Measurements from ENCODE around the gene PLCD1.
A peak's percentile ranks its signal among the peaks of the same experiment; 100 is the strongest.

PLCD1 gene

DNA sequence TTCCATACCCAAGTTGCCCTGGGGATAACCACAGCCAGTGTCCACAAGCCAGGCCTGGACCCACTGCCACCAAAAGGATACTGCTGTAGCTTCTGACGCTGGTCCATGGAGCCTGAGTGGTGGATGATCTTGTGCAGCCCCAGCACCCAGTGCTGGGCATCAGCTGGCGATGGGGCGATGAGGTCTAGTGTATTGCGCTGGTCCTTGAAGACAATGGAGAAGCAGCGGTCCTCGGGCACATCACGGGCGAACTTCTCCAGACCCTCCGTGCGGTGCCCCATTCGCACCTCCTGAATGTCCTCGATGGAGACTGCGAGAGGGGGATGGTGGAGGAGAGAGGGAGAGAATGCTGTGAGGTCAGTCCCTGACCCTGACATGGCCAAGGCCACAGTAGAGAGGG is 13.0 kb downstream of the PLCD1 start:
- DNase-seq = no peak

DNA sequence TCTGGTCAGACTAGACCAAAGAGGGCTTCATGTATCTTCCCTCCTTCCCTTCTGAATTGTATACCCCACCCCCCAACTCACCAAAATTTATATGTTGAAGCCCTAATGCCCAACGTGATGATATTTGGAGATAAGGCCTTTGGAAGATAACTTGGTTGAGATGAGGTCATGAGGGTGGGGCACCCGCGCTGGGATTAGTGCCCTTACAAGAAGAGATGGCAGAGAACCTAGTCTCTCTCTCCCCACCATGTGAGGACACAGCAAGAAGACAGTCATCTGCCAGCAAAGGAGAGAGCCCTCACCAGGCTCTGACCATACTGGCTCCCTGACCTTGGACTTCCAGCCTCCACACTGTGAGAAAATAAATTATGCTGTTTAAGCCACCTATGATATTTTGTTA is 13.5 kb downstream of the PLCD1 start:
- DNase-seq = no peak

DNA sequence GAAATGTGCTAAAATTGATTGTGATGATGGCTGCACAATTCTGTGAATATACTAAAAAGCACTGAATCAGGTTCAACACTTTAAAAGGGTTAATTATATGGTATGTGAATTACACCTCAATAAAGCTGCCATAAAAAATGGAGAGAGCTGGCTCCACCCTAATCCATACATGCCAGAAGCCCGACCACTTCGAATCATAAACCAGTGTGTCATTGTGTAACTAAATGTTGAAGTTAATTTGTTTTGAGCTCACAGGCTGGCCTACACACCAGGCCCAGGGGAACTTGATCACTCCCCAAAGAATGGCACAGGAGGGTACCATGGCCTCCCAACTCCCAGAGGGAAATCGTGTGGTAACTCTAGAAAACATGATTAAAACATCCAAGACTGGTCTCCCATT is 14.0 kb downstream of the PLCD1 start:
- no peak for DNase-seq

DNA sequence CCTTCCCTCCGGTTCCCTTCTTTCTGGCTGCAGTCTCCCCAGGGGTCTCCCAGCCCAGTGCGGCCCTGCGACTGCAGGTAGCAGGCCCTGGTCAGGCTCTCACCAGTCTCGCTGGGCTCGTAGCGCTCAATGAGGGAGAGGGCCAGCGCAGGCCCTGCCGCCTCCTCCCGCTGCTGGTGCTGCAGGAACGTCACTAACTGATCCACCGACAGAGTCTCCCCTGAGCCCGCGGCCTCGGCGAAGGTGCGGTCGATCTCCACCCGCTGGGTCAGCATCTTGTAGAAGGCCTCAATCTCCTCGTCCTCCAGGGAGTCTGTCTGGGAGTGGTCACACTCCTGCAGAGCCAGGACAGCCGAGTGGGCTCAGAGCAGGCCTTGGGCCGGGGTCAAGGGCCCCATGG is 18.3 kb downstream of the PLCD1 start:
- no peak for DNase-seq

DNA sequence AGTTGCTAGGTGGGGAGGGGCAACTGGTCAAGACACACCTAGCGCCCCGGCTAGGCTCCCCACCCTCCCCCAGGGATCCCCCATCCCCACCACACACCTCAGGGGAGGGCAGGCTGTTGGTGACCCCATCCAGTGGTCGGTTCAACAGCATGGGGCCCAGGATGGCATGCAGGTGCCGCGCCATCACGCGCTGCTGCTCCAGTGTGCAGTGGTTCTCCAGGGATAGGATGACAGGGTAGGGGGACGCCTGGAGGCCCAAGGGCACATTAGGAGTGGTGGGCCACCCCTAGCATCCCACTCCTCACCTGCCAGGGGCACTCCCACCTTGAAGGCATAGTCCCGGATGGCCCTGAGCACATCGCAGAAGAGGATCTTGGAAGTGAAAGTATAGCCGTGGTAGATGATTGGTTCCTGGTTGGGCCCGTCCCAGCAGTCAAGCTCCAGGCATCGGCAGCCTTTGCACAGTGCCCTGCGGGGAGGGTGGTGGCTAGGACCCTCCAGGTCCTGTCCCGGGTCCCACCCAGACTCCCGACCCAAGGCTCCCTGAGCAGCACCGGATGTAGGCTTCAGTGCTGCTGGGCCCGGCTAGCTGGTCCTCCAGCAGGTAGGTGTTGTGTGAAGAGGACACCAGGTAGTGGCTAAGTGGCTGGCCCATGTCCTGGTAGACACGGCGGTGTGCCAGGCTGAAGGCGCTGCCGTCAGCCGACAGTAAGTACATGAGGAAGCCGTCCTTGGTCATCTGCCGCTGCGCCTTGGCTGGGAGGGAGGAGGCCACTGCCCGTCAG is 19.4 kb downstream of the PLCD1 start:
- no peak for DNase-seq

DNA sequence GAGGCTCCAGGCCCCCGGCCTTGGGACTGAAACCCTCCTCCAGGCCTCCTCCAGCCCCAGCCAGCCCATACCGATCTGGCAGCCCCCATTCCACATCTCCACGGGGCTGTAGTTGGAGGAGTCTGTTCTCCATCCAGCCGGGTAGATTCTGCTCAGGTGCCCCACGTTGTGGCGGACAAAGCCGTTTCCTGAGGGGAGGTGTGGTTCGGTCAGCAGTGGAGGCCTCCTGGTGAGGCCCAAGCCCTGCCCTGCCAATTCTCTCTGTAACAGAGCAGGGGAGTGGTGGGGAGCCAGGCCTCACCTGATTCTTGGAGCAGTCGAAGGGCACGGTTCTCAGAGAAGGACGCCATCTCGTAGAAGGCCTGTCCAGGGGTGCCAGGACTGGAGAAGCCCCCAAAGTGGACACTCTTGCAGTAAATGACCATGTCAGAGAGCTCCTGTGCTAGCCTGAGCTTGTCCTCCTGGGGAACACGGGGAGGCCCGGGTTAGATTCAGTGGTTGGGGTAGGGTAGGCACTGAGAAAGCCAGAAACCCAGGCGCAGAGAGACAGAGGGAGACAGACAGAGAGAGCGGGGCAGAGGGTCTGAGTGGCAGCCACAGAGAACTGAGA is 20.4 kb downstream of the PLCD1 start:
- no peak for DNase-seq

DNA sequence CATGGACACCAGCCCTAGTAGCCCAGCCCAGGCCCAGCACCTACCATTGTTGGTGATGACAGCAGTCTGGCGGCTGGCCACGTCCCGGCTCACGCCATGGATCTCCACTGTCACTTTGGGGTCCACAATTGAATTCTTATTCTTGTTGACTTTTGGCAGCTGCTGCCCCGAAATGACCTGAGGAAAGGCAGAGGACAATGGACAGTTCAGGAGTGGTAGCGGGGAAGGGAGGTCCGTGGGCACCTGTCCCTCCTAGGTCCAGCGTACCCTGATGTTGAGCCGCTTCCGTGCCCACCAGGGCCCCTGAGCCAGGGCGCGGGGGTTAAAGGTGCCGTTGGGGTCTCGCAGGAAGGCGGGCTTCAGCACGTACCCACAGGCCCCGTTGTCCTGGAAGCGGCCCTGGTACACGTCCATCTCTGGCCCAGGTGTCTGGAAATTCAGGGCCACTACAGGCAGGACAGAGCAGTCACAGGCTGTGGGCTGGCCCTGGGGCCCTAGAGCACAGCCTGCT is 21.2 kb downstream of the PLCD1 start:
- DNase-seq = no peak

DNA sequence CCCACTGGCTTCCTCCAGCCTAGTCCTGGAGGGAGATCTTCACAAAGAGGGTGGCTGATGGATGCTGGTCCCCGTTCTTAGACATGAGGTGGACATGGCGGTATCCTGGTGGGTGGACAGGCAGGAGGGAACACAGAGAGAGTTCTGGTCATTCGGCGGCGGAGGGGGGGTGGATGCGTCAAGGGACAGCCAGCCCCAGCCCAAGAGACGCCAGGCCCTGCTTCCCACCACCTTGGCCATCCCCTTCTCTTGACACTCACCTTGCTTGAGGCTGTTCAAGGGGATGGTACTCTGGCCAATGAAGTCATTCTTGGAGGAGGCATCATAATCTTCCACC is 21.7 kb downstream of the PLCD1 start:
- no peak for DNase-seq

DNA sequence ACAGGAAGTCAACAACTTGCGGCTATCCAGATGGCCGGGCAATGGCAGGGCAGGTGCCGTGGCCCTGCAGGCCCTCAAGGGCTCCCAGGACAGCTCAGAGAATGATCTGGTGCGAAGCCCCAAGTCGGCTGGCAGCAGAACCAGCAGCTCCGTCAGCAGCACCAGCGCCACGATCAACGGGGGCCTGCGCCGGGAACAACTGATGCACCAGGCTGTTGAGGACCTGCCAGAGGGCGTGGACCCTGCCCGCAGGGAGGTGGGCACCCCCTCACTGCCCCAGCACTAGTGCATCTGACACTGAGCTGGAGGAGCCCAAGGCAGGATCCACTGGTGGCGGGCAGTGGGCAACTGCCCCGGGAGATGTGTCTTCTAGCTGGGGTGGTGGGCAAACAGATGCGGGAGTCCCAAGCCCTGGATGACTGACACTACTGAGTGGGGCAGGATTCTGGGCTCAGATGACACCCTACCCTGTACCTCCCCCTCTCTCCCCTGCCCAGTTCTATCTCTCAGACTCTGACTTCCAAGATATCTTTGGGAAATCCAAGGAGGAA is 22.9 kb downstream of the PLCD1 start:
- DNase-seq = no peak

DNA sequence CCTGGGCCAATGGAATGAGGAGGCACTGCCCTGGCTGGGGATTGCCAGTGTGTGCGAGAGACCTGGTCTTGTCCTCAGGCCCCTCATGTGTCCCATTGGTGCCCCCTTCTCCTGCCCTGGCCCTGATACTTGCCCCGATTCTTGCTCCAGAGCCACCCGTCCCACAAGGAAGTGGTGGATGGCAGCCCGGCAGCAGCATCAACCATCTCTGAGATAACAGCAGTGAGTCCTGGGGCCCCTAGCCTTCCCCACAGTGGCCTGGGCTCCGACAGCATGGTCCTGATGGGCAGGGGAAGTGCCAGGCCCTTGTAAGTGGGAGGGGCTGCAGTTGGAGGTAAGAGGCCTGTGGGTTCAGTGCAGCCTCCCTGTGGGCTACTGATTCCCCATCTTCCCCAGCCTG is 23.4 kb downstream of the PLCD1 start:
- no peak for DNase-seq

DNA sequence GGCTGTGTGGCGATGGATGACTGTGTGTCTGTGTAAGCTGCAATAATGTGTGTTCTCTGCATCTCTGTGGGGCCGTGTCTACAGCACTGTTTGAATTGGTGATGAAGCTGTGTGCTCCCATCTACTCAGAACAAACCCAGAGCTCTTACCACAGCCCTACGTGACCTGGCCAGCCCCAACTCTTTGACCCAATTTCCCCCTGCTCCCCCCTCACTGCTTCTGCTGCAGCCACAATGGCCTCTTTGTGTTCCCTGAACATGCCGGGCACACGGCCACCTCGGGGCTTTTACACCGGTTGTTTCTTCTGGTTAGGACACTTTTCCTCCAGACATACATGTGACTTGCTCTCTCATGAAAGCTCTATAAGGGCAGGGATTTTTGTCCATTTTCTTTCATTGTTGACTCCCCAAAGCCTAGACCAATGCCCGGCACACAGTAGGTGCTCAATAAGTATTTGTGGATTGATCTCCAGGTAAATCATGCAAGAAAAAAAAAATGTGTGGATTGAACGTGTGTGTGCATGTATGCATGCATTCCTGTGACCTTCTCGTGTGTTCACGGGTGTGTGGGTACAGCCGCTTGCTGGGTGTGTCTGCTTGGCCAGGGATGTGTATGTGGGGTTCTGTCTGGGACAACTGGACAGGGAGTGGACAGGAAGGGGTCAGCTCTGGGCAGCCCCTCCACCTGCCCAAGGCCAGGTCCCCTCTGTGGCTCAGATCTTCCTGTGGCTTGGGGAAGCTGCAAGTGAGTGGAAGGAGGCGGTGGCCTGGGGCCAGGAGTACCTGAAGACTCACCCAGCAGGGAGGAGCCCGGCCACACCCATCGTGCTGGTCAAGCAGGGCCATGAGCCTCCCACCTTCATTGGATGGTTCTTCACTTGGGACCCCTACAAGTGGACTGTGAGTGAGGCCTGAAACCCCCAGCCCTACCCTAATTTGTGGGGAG is 24.1 kb downstream of the PLCD1 start:
- DNase-seq = no peak

DNA sequence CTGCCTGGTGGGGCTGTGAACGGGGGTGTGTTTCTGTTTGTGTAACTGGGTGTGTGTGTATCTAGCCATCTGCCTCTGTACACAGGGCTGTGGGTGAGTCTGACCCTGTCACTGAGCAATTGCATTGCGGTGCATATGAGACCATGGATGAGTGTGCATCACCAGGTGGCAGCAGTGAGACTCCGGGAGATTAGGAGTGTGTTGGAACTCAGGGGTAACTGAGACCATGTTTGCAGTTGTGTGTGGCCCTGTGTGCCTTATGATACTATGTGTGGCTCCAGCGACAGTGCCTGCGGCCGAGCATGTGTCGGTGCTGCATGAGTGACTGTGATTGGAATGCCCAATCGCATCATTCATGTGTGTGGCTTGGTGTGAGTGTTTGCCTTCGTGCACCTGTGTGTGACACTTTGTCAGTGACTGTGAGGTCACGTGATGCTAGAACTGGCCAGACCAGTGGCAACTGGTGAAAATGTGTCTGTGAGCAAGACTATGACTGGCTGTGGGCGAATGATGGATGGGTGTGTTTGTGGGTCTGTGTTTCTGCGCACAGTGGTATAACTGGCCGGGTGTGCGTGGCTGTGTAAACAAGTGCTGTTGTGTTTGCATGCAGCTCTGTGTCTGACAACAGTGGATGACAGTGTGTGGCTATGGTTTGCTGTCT is 24.9 kb downstream of the PLCD1 start:
- DNase-seq = peak; percentile 47

DNA sequence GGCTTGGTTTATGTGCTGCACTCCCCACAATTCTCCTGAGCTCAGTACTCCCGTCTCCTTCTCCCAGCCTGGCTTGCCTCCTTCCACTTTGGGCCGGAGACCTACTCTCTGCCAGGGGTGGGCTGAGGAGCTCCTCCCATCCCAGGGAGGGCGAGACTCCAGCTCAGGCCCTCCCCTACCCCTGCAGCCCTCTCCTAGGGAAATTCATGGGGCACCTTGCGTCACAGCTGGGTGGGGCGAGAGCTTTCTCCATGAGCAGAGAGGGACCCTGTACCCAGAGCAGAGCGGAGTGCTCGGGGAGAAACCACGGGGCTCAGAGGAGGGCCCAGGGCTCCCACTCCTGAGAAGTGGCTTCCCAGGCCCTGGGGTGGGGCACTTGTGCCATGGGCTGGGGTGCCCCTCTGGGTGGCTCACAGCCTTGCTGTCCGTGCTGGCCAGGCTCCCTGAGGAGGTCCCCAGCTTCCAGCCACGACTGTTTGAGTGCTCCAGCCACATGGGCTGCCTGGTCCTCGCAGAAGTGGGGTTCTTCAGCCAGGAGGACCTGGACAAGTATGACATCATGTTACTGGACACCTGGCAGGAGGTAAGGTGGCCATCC is 25.5 kb downstream of the PLCD1 start:
- DNase-seq = no peak

DNA sequence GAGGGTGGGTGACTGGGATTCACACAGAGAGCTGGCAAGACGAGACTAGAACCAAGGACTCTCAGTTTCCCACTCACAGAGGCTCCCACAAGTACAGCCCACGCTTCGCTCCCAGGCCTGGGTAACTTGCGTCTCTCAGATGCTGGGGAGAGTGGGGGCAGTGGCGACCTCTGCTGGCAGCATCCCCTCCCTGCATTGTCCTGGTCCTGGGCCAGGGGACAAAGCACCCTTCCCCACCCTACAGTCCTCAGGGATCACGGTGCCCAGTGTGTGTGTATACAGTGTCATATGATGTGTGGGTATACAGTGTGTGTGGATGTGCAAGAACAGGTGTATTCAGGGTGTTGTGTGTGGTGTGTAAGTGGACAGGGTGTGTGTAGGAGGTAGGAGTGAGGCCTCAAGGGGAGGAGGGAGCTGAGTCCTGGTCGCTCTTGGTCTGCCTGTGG is 26.0 kb downstream of the PLCD1 start:
- DNase-seq = peak; percentile 27

DNA sequence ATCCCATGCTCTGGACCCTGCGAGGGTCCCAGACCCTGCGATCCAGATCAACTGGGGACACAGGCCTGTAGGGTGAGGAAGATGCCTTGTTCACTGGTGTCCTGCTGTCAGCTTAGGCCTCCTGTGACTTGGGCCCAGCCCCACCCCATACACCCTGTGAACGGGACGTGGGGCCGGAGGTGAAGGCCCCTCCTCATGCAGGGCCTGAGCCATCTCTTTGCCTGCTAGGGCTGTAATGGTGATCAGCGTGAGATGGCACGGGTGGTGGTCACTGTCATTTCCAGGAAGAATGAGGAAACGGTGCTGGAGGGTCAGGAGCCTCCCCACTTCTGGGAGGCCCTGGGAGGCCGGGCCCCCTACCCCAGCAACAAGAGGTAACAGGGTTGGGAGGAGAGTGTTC is 26.5 kb downstream of the PLCD1 start:
- DNase-seq = no peak

DNA sequence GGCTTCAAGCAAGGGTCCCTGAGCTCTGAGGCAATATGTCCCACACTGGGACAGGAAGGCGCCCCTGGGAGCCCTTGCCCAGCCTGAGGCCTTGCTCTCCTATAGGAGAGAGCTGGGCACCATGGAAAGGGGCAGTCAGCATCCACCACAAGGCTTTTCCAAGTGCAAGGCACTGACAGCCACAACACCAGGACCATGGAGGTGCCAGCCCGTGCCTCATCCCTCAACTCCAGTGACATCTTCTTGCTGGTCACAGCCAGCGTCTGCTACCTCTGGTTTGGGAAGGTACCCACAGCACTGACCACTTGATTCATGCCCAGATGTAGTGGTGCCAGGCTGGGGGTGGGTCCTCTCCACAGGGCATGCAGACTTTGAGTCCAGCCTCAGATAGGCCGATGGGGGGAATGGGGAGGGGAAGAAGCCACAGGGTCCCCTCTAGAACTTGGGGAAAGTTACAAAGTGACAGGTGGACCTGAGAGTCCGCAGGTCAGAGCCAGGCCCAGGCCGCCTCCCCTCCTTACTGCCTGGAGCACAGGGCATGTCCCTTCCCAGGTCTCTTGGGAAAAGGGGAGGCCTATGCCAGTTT is 27.1 kb downstream of the PLCD1 start:
- no peak for DNase-seq

DNA sequence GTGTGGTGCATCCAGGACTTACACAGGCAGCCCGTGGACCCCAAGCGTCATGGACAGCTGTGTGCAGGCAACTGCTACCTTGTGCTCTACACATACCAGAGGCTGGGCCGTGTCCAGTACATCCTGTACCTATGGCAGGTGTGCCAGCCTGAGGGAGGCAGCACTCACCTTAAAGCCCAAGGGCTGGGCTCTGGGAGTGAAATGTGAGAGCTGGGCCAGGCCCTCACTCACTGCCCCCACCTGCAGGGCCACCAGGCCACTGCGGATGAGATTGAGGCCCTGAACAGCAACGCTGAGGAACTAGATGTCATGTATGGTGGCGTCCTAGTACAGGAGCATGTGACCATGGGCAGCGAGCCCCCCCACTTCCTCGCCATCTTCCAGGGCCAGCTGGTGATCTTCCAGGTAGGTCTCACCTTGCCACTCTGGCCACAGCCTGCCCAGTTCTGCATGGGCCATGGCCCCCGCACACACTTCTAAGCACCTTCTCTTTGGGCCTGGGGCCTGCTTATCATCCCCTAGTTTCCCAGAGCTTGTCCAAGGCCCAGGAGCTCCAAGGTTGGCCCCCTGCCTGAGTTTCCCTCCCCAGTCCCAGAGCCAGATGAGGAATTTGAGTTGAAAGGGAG is 27.9 kb downstream of the PLCD1 start:
- no peak for DNase-seq

DNA sequence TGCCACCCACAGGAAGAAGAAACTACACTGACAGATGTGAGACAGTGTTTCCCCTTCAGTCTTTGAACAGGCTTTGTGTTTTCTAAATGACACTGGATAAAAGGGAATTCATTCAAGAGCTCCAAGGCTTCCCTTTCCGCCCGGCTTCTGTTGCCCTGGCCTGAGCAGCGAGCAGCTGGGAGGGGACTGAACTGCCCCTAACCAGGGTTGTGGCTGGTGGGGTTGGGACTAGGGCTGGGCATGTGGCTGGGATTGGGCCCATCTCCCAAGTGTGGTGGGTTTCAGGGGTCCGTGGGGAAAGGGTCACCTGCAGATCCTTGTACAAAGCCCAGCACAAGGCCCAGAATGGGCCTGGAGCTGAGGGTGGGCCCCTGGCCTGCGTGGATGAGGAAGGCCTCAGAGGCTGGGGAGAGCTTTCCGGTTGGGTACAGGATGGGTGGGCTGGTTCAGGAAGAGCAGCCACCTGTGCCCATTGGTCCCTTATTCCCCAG is 28.4 kb downstream of the PLCD1 start:
- DNase-seq = no peak

DNA sequence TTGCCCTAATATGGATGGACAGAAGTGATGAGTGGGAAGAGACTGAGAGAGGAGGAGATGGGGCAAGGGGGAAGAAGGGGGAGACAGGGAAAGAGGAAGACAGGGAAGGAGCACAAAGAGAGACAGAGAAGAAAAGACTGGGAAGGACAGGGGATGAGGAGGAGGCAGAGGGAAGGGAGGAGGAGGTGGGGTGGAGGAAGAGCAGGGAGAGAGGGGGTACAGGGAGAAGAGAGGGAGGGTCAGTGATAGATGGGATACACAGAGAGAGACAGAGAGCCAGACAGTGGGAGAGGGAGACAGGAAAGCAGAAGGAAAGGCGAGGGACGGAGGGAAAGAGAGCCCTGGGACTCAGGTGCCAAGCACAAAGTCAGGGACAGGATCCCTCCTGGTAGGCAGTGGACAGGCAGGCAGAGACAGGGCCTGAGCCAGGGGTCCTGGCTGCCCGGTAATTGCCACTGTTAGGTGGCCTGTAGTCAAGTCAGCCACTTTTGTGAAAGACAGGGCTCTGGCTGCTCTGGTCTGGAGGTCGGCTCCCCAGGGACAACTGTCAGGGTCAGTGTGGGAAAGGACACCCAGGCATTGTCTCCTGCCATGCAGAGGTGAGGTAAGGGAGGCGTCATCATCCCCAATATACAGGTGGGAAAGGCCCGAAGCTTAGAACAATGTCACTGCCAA is 29.1 kb downstream of the PLCD1 start:
- no peak for DNase-seq

DNA sequence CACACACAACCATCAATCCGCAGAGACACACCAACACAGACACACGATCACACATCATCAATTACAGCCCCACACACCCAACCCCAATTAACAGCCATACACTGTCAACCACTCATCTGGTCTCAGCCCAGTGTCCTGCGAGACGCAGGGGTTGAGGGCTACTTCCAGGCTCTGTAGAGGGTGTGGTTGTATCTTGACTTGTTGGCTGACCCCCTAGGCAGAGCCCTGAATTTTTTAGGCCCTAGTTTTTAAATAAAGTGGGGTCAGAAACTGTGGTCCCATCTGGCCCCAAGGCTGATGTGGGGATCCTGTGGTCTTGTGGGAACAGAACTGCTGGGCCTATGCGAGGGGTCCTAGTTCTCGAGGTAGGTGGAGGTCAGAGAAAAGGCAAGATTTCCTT is 29.6 kb downstream of the PLCD1 start:
- DNase-seq = no peak
